C4-2B (cell line): ENCODE measurements around the gene GART.

Experiments
- ZFX ChIP-seq: fragments of 450-650 bp; IDR thresholded peaks from 2 replicates; pipeline ENCODE4 v1.6.1; 2017
- TF ChIP-seq, protein P1 (sequence below): fragments of 450-650 bp; conservative IDR thresholded peaks from 2 replicates; pipeline ENCODE4 v1.5.1; 2017; ENCODE audit warnings: mild to moderate bottlenecking

DNA sequence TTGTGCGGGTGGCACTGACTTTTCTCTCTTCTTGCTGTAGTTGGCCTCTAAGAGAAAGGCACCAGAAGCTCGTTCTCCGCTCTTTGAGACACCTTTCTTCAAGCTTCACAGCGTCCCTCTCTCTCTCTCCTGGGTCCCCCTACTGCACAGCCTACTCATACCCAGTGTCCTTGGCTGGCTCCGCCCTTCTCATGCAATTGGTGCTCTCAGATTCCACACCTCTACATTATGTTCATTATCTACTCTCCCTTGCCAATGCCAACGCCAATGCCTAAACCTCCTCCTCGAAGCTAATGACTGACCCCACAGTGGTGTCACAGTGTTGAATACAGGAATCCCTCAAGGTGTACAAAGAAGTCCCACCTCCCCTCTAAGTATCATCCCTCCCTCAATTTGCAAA lies 45.6 kb downstream of the GART start:
- TF ChIP-seq, protein P1, sequence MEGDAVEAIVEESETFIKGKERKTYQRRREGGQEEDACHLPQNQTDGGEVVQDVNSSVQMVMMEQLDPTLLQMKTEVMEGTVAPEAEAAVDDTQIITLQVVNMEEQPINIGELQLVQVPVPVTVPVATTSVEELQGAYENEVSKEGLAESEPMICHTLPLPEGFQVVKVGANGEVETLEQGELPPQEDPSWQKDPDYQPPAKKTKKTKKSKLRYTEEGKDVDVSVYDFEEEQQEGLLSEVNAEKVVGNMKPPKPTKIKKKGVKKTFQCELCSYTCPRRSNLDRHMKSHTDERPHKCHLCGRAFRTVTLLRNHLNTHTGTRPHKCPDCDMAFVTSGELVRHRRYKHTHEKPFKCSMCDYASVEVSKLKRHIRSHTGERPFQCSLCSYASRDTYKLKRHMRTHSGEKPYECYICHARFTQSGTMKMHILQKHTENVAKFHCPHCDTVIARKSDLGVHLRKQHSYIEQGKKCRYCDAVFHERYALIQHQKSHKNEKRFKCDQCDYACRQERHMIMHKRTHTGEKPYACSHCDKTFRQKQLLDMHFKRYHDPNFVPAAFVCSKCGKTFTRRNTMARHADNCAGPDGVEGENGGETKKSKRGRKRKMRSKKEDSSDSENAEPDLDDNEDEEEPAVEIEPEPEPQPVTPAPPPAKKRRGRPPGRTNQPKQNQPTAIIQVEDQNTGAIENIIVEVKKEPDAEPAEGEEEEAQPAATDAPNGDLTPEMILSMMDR: no peak
- TF ChIP-seq ZFX: no peak
